T-helper 1 cell treated with Interleukin-12 subunit alpha and Interleukin-12 subunit beta and Interleukin-4 antibody, amounts not matched to agents 30 μg/mL and 1 μg/mL, for 36 hours (primary cell): ENCODE results near the gene LPCAT2.
"Not testable (repeated sequence)": the region's sequence is repeated elsewhere in the genome, so short reads cannot be mapped to it uniquely, and the experiment has no call there.

Source experiments
- H3K27ac Mint-ChIP-seq: one replicate; pipeline ENCODE4 v1.8.0; 2021; ENCODE audit warnings: mild to moderate bottlenecking, mixed read lengths
- H3K27me3 Mint-ChIP-seq: one replicate; pipeline ENCODE4 v1.8.0; 2021; ENCODE audit warnings: low read depth, mixed read lengths
- H3K36me3 Mint-ChIP-seq: one replicate; pipeline ENCODE4 v1.8.0; 2021; ENCODE audit warnings: low read depth, mixed read lengths
- H3K4me1 Mint-ChIP-seq: one replicate; pipeline ENCODE4 v1.8.0; 2021; ENCODE audit warnings: low read depth, mixed read lengths
- H3K4me3 Mint-ChIP-seq: one replicate; pipeline ENCODE4 v1.8.0; 2021; ENCODE audit warnings: mild to moderate bottlenecking, moderate library complexity, mixed read lengths
- H3K9me3 Mint-ChIP-seq: one replicate; pipeline ENCODE4 v1.8.0; 2021; ENCODE audit warnings: mixed read lengths

LPCAT2 gene

DNA sequence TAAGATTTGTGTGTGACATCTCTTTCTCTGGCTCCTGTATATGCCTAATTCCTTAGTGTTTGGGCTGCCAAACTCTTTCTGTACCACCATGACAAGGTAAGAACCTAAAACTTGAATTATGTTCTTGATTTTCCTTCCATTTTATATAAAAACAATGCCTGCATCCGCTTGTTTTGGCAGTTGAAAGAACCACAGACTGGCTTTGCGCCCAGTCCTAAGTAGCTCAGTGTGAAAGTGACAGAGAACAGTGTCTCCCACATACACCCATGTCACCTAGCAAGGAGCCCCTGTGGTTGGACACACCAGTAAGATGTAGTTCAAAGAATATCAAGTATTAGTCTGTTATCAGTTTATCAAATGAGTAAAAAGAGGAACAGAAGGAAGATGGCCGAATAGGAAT, 106.2 kb downstream of the LPCAT2 start:
- no peak overlapping the region for H3K27ac Mint-ChIP-seq
- H3K36me3 Mint-ChIP-seq, result no peaks in the 10 kb centered on the region
- H3K27me3 Mint-ChIP-seq, result no peaks in the 10 kb centered on the region
- H3K4me1 Mint-ChIP-seq, result no peaks in the 10 kb centered on the region
- no peak overlapping the region for H3K4me3 Mint-ChIP-seq
- no peaks in the 10 kb centered on the region for H3K9me3 Mint-ChIP-seq

- H3K27me3 Mint-ChIP-seq, H3K27ac Mint-ChIP-seq, H3K4me3 Mint-ChIP-seq, H3K4me1 Mint-ChIP-seq, H3K9me3 Mint-ChIP-seq, H3K36me3 Mint-ChIP-seq: not testable (repeated sequence)
Measured at GRCh38 chr16:55615670-55616069, 106.8 kb downstream of the LPCAT2 start.

- no peak overlapping the region for H3K27ac Mint-ChIP-seq
- no peaks in the 10 kb centered on the region for H3K36me3 Mint-ChIP-seq
- no peaks in the 10 kb centered on the region for H3K27me3 Mint-ChIP-seq
- no peaks in the 10 kb centered on the region for H3K9me3 Mint-ChIP-seq
- H3K4me3 Mint-ChIP-seq, result no peak overlapping the region
- H3K4me1 Mint-ChIP-seq, result no peaks in the 10 kb centered on the region
Measured at GRCh38 chr16:55621771-55622170, 112.9 kb downstream of the LPCAT2 start.

DNA sequence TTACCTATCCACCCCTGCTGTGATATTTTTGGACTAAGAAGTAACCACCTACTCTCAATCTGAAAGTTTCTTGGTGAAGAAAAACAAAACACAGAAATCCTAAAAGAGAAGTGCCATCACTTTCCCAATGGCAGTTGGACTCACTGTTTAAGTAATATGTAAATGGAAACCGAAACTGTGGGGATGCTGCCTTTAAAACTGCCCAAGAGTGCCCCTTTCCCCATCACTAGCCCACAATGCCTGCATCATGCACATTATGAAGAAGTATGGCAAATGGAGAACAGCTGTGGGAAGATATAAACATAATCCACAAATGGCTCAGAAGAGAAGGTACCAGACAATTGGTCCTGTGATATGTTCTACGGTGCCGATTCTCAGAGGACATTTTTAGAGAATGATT, 113.4 kb downstream of the LPCAT2 start:
- no peak overlapping the region for H3K4me3 Mint-ChIP-seq
- H3K36me3 Mint-ChIP-seq, result no peaks in the 10 kb centered on the region
- no peaks in the 10 kb centered on the region for H3K9me3 Mint-ChIP-seq
- no peak overlapping the region for H3K27ac Mint-ChIP-seq
- H3K27me3 Mint-ChIP-seq, result no peaks in the 10 kb centered on the region
- no peaks in the 10 kb centered on the region for H3K4me1 Mint-ChIP-seq

GRCh38 chr16:55622930-55623561, 114.2 kb downstream of the LPCAT2 start:
- Mint-ChIP-seq H3K27ac (no peak overlapping the region), H3K9me3 (no peaks in the 10 kb centered on the region), H3K27me3 (no peaks in the 10 kb centered on the region), H3K36me3 (no peaks in the 10 kb centered on the region), H3K4me3 (no peak overlapping the region), H3K4me1 (no peaks in the 10 kb centered on the region)

- Mint-ChIP-seq H3K4me1 (no peaks in the 10 kb centered on the region), H3K4me3 (no peak overlapping the region), H3K9me3 (no peaks in the 10 kb centered on the region), H3K36me3 (no peaks in the 10 kb centered on the region), H3K27me3 (no peaks in the 10 kb centered on the region), H3K27ac (no peak overlapping the region)
Measured at GRCh38 chr16:55623640-55624039, 114.8 kb downstream of the LPCAT2 start.

DNA sequence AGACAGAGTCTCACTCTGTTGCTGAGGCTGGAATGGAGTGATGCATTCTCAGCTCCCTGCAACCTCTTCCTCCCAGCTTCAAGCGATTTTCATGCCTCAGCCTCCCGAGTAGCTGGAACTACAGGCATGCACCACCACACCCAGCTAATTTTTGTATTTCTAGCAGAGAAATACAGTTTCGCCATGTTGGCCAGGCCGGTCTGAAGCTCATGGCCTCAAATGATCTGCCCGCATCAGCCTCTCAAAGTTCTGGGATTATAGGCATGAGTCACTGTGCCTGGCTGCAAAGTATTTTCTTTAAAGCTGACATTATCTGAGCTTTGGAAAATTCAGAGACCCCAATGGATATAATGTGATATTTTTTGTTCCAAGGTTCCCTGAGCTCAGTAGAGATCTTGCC, 115.8 kb downstream of the LPCAT2 start:
- Mint-ChIP-seq H3K4me3 (no peak overlapping the region), H3K36me3 (no peaks in the 10 kb centered on the region), H3K27me3 (peaks cover 4% of the 10 kb centered on the region), H3K9me3 (no peaks in the 10 kb centered on the region), H3K4me1 (no peaks in the 10 kb centered on the region), H3K27ac (no peak overlapping the region)

GRCh38 chr16:55625843-55626242, 117.0 kb downstream of the LPCAT2 start:
- no peaks in the 10 kb centered on the region for H3K36me3 Mint-ChIP-seq
- H3K4me3 Mint-ChIP-seq, result no peak overlapping the region
- H3K27me3 Mint-ChIP-seq, result peaks cover 6% of the 10 kb centered on the region
- no peaks in the 10 kb centered on the region for H3K9me3 Mint-ChIP-seq
- H3K27ac Mint-ChIP-seq, result no peak overlapping the region
- no peaks in the 10 kb centered on the region for H3K4me1 Mint-ChIP-seq

DNA sequence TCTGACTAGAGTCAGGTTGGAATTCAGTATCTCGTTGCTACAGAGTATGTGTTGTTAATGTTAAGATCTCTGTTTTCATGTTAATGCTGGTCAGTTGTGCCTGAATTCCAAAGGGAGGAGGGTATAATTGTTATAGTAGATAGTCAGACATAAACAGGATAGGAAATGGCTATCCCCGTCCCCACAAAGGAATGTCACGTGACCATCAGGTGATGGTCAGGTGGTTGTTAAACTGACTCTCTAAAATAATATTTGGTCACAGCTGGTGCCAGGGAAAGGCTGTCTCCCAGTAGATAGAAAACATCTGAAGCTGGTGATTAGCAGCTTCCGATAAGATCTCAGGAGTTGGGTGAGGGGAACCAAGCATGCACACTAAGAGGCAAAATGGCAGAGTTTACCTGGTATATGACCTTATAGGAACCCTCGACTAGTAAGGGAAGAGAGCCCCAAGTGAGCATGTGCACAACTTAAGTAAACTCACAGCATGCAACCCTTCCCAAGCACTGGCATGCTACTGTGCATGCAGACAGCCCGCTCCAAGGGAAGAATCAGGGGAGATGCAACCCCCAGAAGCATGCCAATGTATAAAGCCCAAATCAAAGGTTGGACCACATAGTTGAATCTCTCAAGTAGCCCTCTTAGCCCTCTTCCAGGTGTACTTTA, 119.6 kb downstream of the LPCAT2 start:
- Mint-ChIP-seq H3K36me3 (no peaks in the 10 kb centered on the region), H3K27ac (no peak overlapping the region), H3K27me3 (peaks cover 6% of the 10 kb centered on the region), H3K9me3 (no peaks in the 10 kb centered on the region), H3K4me3 (no peak overlapping the region), H3K4me1 (no peaks in the 10 kb centered on the region)

DNA sequence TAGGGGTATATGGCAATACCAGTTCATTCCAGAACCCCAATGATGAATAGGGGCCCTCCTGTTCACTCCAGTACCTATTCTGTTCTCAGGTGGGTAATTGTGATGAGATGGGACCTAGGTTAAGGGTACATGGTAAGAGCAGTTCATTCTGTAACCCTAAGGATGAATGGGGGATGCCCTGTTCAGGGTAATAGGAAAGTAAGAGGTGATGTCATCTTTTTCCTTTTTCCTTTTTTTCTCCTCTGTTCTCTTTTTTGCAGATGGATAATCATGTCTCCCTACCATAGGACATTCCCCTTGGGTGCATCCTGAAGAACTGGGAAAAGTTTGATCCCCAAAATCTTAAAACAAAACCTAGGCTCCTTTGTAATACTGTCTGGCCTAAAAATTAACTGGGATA, 121.9 kb downstream of the LPCAT2 start:
- Mint-ChIP-seq H3K4me1 (no peaks in the 10 kb centered on the region), H3K27me3 (peaks cover 6% of the 10 kb centered on the region), H3K4me3 (no peak overlapping the region), H3K27ac (no peak overlapping the region), H3K36me3 (no peaks in the 10 kb centered on the region), H3K9me3 (no peaks in the 10 kb centered on the region)

DNA sequence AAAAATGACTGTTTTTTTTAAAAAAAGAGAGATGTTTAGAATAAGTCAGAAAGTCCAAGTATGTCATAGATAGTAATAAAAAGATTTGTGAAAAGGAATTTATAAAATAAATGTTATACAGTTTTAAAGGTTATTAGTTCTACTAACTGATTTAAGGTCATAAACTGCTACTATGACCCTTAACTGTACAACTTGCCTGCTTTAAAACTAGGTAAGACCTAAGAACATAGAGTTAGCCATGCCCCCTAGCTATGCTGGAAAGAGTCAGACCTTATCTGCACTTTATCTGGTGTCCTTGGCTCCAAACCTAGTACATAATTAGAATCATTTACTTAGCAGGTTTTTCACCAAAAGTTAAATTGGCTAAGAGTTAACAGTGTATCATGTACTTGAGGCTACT, 123.4 kb downstream of the LPCAT2 start:
- Mint-ChIP-seq H3K4me3 (no peak overlapping the region), H3K27me3 (peaks cover 6% of the 10 kb centered on the region), H3K36me3 (no peaks in the 10 kb centered on the region), H3K4me1 (no peaks in the 10 kb centered on the region), H3K9me3 (no peaks in the 10 kb centered on the region), H3K27ac (no peak overlapping the region)

DNA sequence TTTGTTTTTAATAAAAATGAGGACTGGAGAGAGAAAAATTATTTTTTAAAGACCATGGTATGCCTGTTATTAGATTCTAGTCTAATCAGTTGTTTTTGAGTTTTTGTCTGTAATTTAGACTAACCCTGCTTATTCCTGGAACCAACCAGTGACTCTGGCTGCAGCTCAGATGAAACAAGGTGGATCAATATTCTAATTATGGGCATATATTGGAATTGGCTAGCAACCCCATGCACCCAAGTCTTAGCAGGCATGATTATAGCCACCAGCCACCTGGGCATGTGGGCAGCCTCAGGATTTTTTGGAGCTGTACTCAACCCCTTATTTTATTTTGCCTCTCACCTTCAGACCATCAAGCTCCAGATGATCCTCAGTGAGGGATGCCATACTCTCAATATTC, 125.3 kb downstream of the LPCAT2 start:
- Mint-ChIP-seq H3K27ac (no peak overlapping the region), H3K36me3 (no peaks in the 10 kb centered on the region), H3K27me3 (peaks cover 6% of the 10 kb centered on the region), H3K9me3 (no peaks in the 10 kb centered on the region), H3K4me3 (no peak overlapping the region), H3K4me1 (no peaks in the 10 kb centered on the region)
